COR-L47 (cell line): ENCODE results near the gene COL18A1.
A peak's percentile ranks its signal among the peaks of the same experiment; 100 is the strongest.

ENCODE experiments used
- DNase-seq: peaks from one replicate; lab custom pipeline; 2025; lab: John Stamatoyannopoulos, UW

The COL18A1 gene

GRCh38 chr21:45507888-45508508 is 103.0 kb downstream of the COL18A1 start:
- DNase-seq: no peak

GRCh38 chr21:45508607-45509565 is 103.9 kb downstream of the COL18A1 start:
- DNase-seq: no peak

- no peak for DNase-seq
Observed at GRCh38 chr21:45509566-45510465, 104.9 kb downstream of the COL18A1 start.

GRCh38 chr21:45510466-45510955 is 105.5 kb downstream of the COL18A1 start:
- no peak for DNase-seq

GRCh38 chr21:45511007-45511406 is 106.0 kb downstream of the COL18A1 start:
- DNase-seq: no peak

- DNase-seq: peak; percentile 44
Observed at GRCh38 chr21:45511661-45512431, 106.9 kb downstream of the COL18A1 start.

GRCh38 chr21:45512626-45513002 is 107.6 kb downstream of the COL18A1 start:
- DNase-seq: no peak

- DNase-seq: peak; percentile 53
Observed at GRCh38 chr21:45513003-45513717, 108.2 kb downstream of the COL18A1 start.

GRCh38 chr21:45513741-45514310 is 108.9 kb downstream of the COL18A1 start:
- DNase-seq: no peak

GRCh38 chr21:45514311-45515021 is 109.5 kb downstream of the COL18A1 start:
- DNase-seq: no peak

GRCh38 chr21:45515241-45516061 is 110.5 kb downstream of the COL18A1 start:
- DNase-seq: no peak

GRCh38 chr21:45516071-45516670 is 111.2 kb downstream of the COL18A1 start:
- no peak for DNase-seq

- no peak for DNase-seq
Observed at GRCh38 chr21:45516671-45517151, 111.7 kb downstream of the COL18A1 start.

- no peak for DNase-seq
Observed at GRCh38 chr21:45517249-45518065, 112.5 kb downstream of the COL18A1 start.

- DNase-seq: no peak
Observed at GRCh38 chr21:45518742-45519141, 113.8 kb downstream of the COL18A1 start.

GRCh38 chr21:45519182-45519581 is 114.2 kb downstream of the COL18A1 start:
- DNase-seq: no peak

- DNase-seq: no peak
Observed at GRCh38 chr21:45521241-45521640, 116.3 kb downstream of the COL18A1 start.
